H1 (cell line): ENCODE results near the gene IFT20. TPM values are rescaled to one million over a fixed set of nuclear protein-coding genes. Genes with fewer than 3 reads are reported as not detected.

Experiments
- TCF12 ChIP-seq: IDR thresholded peaks from 2 replicates; pipeline ENCODE4 v1.6.1; 2011; ENCODE audit warnings: low read depth, mild to moderate bottlenecking, low read length
- polyA plus RNA-seq, 7 experiments: library from polyadenylated mRNA; depleted of rRNA in 3 of 7; stranded (reverse) in 5 of 7; unstranded in 2 of 7; fragments of >200 nt in 5 of 7; fragments of 200-250 nt in 2 of 7; gene quantifications; 1 replicate in 5 of 7; 2 replicates in 1 of 7; 4 replicates in 1 of 7; pipeline versions ENCODE4 v1.2.1 to v1.2.3, GENCODE V29; 2011 to 2013; ENCODE audit warnings: missing spikeins in 2 of 7, mixed read lengths in 2 of 7
- total RNA-seq: library from RNA; stranded (reverse); fragmentation: NEBNext Ultra II Directional; extraction: Animal tissue kit (Norgen Biotek cat#: 25700); gene quantifications from 2 replicates; pipeline ENCODE4 v1.2.1, GENCODE V29; 2021

The IFT20 gene
- total and polyA plus RNA-seq, 2 of the 8 experiments (the other 6 are each of a cell fraction or from before 2014, with no cell fraction given) = 9.0 to 21.0 TPM

- TF ChIP-seq TCF12 = no peak
Measured at GRCh38 chr17:28370035-28370743, 34.9 kb upstream of the IFT20 start, which contains the start of gene VTN (continued).
